Activated CD4-positive, alpha-beta memory T cell treated with anti-CD3 and anti-CD28 coated beads, Interleukin-2, amount 10 ng/mL, durations not matched to agents 7 days and 5 days (primary cell): Measurements from ENCODE around the gene LETM1. TPM values are rescaled to one million over a fixed set of nuclear protein-coding genes. Genes with fewer than 3 reads are reported as not detected.

Experiments used
- CTCF ChIA-PET: fragments of 350-600 bp; sonication (Branson Sonifier 250); formaldehyde crosslinking; loops from one replicate; lab custom pipeline; 2021; ENCODE audit warnings: antibody characterized with exemption, inconsistent platforms; lab: Charles Lee
- POLR2A ChIA-PET: fragments of 350-600 bp; sonication (Branson Sonifier 250); formaldehyde crosslinking; loops from one replicate; lab custom pipeline; 2021; ENCODE audit warnings: antibody characterized with exemption; lab: Charles Lee
- DNase-seq: peaks from one replicate; pipeline ENCODE4 v3.0.0-alpha.2; 2020
- H3K27ac Mint-ChIP-seq: one replicate; pipeline ENCODE4 v1.8.0; 2021; ENCODE audit warnings: mild to moderate bottlenecking, mixed read lengths
- H3K27me3 Mint-ChIP-seq: one replicate; pipeline ENCODE4 v1.8.0; 2021; ENCODE audit warnings: mixed read lengths
- H3K36me3 Mint-ChIP-seq: one replicate; pipeline ENCODE4 v1.8.0; 2021; ENCODE audit warnings: low read depth, mixed read lengths
- H3K4me1 Mint-ChIP-seq: one replicate; pipeline ENCODE4 v1.8.0; 2021; ENCODE audit warnings: mixed read lengths
- H3K4me3 Mint-ChIP-seq: one replicate; pipeline ENCODE4 v1.8.0; 2021; ENCODE audit warnings: mild to moderate bottlenecking, mixed read lengths
- H3K9me3 Mint-ChIP-seq: one replicate; pipeline ENCODE4 v1.8.0; 2021; ENCODE audit warnings: mixed read lengths
- total RNA-seq, 2 experiments: library from RNA; stranded (reverse); gene quantifications; one replicate each; pipeline ENCODE4 v1.2.3, GENCODE V29; 2021

LETM1 gene
- total RNA-seq, 2 experiments from 2014 or later: 36.6 to 39.3 TPM

DNA sequence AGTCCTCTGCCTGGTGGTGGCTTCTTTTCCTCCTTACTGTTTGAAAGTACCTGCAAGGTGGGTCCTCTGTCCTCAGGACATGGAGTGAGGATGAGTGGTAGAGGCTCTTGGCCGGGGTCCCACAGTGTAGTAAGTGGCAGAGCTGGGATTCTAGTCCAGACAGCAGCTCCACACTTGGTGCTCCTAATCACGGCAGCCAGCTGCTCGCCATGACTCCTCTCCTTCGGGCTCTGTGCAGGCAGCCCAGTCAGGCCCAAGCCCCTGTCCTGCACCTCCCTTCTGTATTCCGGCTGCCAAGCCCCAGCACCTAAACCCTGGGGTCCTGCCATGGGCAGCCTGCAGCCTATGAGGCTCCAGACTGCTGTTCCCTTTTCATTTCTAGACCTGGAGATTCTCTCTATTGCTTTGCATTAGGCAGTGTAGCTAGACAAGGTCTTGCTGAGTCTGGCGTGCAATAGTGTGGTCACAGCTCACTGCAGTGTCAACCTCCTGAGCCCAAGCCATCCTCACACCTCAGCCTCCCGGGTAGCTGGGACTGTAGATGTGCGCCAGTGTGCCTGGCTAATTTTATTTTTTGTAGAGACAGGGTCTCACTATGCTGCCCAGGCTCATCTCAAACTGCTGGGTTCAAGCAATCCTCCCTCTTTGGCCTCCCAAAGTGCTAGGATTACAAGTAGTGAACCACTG, 40.2 kb upstream of the LETM1 start:
- peaks cover 53% of the 10 kb centered on the region for H3K4me1 Mint-ChIP-seq
- no peaks in the 10 kb centered on the region for H3K27me3 Mint-ChIP-seq
- H3K9me3 Mint-ChIP-seq: no peaks in the 10 kb centered on the region
- no peak overlapping the region for H3K4me3 Mint-ChIP-seq
- ChIA-PET CTCF (no interaction called here), POLR2A (interaction anchor here (0.6 kb wide), 1 partner anchor 23 kb away, joined by 3 read pairs; no protein-coding TSS in a partner anchor)
- peaks cover 60% of the 10 kb centered on the region for H3K36me3 Mint-ChIP-seq
- no peak for DNase-seq
- no peak overlapping the region for H3K27ac Mint-ChIP-seq

DNA sequence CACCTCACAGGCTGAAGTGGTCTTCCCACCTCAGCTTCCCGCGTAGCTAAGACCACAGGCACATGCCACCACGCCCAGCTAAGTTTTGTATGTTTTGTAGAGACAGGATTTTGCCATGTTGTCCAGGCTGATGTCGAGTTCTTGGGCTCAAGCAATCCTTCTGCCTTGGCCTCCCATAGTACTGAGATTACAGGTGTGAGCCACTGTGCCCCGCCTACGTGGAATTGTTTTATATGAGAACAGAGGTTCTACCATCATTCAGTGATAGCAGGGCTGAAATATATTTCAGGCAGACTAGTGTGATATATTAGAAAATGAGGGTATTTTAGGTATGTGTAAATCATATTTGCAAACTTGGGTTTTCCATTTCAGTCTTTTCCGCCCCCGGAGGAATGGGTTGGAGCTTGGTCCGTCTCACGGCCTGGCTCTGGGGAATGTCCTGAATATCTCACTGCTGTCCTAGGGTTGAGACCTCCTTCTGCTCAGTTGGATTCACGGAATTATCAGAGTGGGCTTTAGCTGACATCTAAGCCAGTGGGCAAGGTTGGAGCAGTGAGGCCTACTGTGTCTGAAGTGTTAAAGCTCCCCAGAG, 35.1 kb upstream of the LETM1 start:
- Mint-ChIP-seq H3K4me3 (no peak overlapping the region), H3K9me3 (no peaks in the 10 kb centered on the region), H3K36me3 (peaks cover 47% of the 10 kb centered on the region), H3K4me1 (peaks cover 39% of the 10 kb centered on the region), H3K27me3 (no peaks in the 10 kb centered on the region), H3K27ac (no peak overlapping the region)
- POLR2A ChIA-PET: interaction anchor here (1.1 to 1.8 kb wide), 2 partner anchors 9 to 21 kb away, joined by 4 to 5 read pairs; no protein-coding TSS in a partner anchor
- CTCF ChIA-PET: interaction anchor here (1.2 to 2.5 kb wide), 2 partner anchors 8 to 165 kb away, joined by 3 to 10 read pairs; no protein-coding TSS in a partner anchor
- DNase-seq: no peak

- Mint-ChIP-seq H3K36me3 (peaks cover 23% of the 10 kb centered on the region), H3K4me3 (no peak overlapping the region), H3K27me3 (no peaks in the 10 kb centered on the region), H3K27ac (peak overlapping the region; percentile 55), H3K9me3 (no peaks in the 10 kb centered on the region), H3K4me1 (peaks cover 44% of the 10 kb centered on the region)
- ChIA-PET POLR2A (interaction anchor here (0.8 to 2.9 kb wide), 5 partner anchors 10 to 41 kb away, joined by 3 to 16 read pairs (median 4); partner anchors contain the start of gene NSD2), CTCF (interaction anchor here (1.0 to 1.9 kb wide), 3 partner anchors 12 to 21 kb away, joined by 4 to 6 read pairs (median 5); no protein-coding TSS in a partner anchor)
- no peak for DNase-seq
Measured at GRCh38 chr4:1887052-1887451, 31.1 kb upstream of the LETM1 start.

GRCh38 chr4:1885414-1885813, 29.5 kb upstream of the LETM1 start:
- Mint-ChIP-seq H3K27ac (no peak overlapping the region), H3K36me3 (peaks cover 31% of the 10 kb centered on the region), H3K4me3 (no peak overlapping the region), H3K9me3 (no peaks in the 10 kb centered on the region), H3K4me1 (peaks cover 49% of the 10 kb centered on the region), H3K27me3 (no peaks in the 10 kb centered on the region)
- ChIA-PET POLR2A (interaction anchor here (2.9 kb wide), 1 partner anchor 15 kb away, joined by 16 read pairs; the partner anchor contains the start of gene NSD2), CTCF (interaction anchor here (0.8 to 1.1 kb wide), 4 partner anchors 12 to 14 kb away, joined by 3 to 4 read pairs (median 4); no protein-coding TSS in a partner anchor)
- DNase-seq: no peak

- Mint-ChIP-seq H3K36me3 (peaks cover 42% of the 10 kb centered on the region), H3K9me3 (no peaks in the 10 kb centered on the region), H3K4me1 (peaks cover 60% of the 10 kb centered on the region), H3K27ac (no peak overlapping the region), H3K4me3 (no peak overlapping the region), H3K27me3 (no peaks in the 10 kb centered on the region)
- no peak for DNase-seq
- POLR2A ChIA-PET: interaction anchor here (0.6 to 2.2 kb wide), 4 partner anchors 10 to 194 kb away, joined by 4 to 14 read pairs (median 6); partner anchors contain the start of gene NSD2
- CTCF ChIA-PET: interaction anchor here (0.7 to 1.8 kb wide), 4 partner anchors 15 to 99 kb away, joined by 3 to 7 read pairs (median 6); no protein-coding TSS in a partner anchor
Measured at GRCh38 chr4:1883583-1883982, 27.6 kb upstream of the LETM1 start.

- H3K4me1 Mint-ChIP-seq: peaks cover 61% of the 10 kb centered on the region
- POLR2A ChIA-PET: interaction anchor here (0.6 to 2.2 kb wide), 4 partner anchors 10 to 193 kb away, joined by 4 to 14 read pairs (median 6); partner anchors contain the start of gene NSD2
- CTCF ChIA-PET: interaction anchor here (1.0 to 1.8 kb wide), 2 partner anchors 16 to 18 kb away, joined by 5 to 7 read pairs; no protein-coding TSS in a partner anchor
- no peaks in the 10 kb centered on the region for H3K27me3 Mint-ChIP-seq
- H3K27ac Mint-ChIP-seq: peak overlapping the region; percentile 2
- H3K4me3 Mint-ChIP-seq: no peak overlapping the region
- no peak for DNase-seq
- peaks cover 44% of the 10 kb centered on the region for H3K36me3 Mint-ChIP-seq
- H3K9me3 Mint-ChIP-seq: no peaks in the 10 kb centered on the region
Measured at GRCh38 chr4:1882850-1883271, 26.9 kb upstream of the LETM1 start.

GRCh38 chr4:1880332-1880731, 24.4 kb upstream of the LETM1 start:
- H3K27ac Mint-ChIP-seq: peak overlapping the region; percentile 16
- peaks cover 49% of the 10 kb centered on the region for H3K36me3 Mint-ChIP-seq

GRCh38 chr4:1879485-1879884, 23.5 kb upstream of the LETM1 start:
- no peaks in the 10 kb centered on the region for H3K9me3 Mint-ChIP-seq
- H3K4me1 Mint-ChIP-seq: peaks cover 66% of the 10 kb centered on the region
- H3K27ac Mint-ChIP-seq: peak overlapping the region; percentile 38
- DNase-seq: no peak
- H3K4me3 Mint-ChIP-seq: no peak overlapping the region
- no peaks in the 10 kb centered on the region for H3K27me3 Mint-ChIP-seq
- POLR2A ChIA-PET: no interaction called here
- peaks cover 51% of the 10 kb centered on the region for H3K36me3 Mint-ChIP-seq
- CTCF ChIA-PET: interaction anchor here (0.9 kb wide), 1 partner anchor 20 kb away, joined by 4 read pairs; no protein-coding TSS in a partner anchor

More at GRCh38 chr4:1880332-1880731, 24.4 kb upstream of the LETM1 start:
- no peaks in the 10 kb centered on the region for H3K9me3 Mint-ChIP-seq
- peaks cover 63% of the 10 kb centered on the region for H3K4me1 Mint-ChIP-seq
- ChIA-PET CTCF (interaction anchor here (0.7 kb wide), 1 partner anchor 29 kb away, joined by 3 read pairs; no protein-coding TSS in a partner anchor), POLR2A (no interaction called here)
- H3K4me3 Mint-ChIP-seq: no peak overlapping the region
- no peak for DNase-seq
- no peaks in the 10 kb centered on the region for H3K27me3 Mint-ChIP-seq

DNA sequence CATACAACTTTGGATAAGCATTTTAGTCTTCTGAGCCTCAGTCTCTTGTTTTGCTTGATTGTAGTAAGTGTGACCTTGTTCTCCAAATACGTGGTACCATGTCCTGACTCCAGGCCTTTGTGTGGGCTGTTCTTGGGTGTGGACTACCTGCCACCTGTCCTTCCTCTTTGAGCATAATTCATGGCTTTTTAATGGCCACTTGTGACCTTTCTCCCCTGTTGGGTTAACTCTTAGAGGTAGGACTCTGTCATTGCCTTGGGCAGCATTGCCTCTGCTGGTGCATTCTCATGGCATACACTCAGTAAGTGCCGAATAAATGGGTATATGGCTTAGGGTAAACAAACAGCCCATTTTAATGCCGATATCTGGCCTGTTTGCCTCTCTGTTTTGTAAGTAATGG, 18.2 kb upstream of the LETM1 start:
- Mint-ChIP-seq H3K4me1 (peaks cover 61% of the 10 kb centered on the region), H3K9me3 (no peaks in the 10 kb centered on the region), H3K4me3 (peak overlapping the region; percentile 99), H3K27ac (peak overlapping the region; percentile 99), H3K36me3 (peaks cover 38% of the 10 kb centered on the region), H3K27me3 (no peaks in the 10 kb centered on the region)
- no peak for DNase-seq
- ChIA-PET POLR2A (interaction anchor here (1.0 to 3.4 kb wide), 6 partner anchors 9 to 160 kb away, joined by 3 to 25 read pairs (median 4); partner anchors contain the start of gene LETM1), CTCF (interaction anchor here (0.6 to 5.9 kb wide), 3 partner anchors 14 to 25 kb away, joined by 4 to 47 read pairs (median 10); partner anchors contain the start of gene LETM1)

GRCh38 chr4:1873776-1874175, 17.8 kb upstream of the LETM1 start:
- CTCF ChIA-PET: interaction anchor here (0.6 to 5.9 kb wide), 4 partner anchors 15 to 37 kb away, joined by 3 to 47 read pairs (median 7); partner anchors contain the start of gene LETM1
- Mint-ChIP-seq H3K4me3 (peak overlapping the region; percentile 99), H3K9me3 (no peaks in the 10 kb centered on the region), H3K4me1 (peaks cover 61% of the 10 kb centered on the region), H3K27me3 (no peaks in the 10 kb centered on the region), H3K36me3 (peaks cover 37% of the 10 kb centered on the region), H3K27ac (peak overlapping the region; percentile 99)
- no peak for DNase-seq
- POLR2A ChIA-PET: interaction anchor here (1.0 to 3.4 kb wide), 9 partner anchors 10 to 160 kb away, joined by 3 to 25 read pairs (median 4); partner anchors contain the start of genes LETM1, TACC3 and TMEM129

DNA sequence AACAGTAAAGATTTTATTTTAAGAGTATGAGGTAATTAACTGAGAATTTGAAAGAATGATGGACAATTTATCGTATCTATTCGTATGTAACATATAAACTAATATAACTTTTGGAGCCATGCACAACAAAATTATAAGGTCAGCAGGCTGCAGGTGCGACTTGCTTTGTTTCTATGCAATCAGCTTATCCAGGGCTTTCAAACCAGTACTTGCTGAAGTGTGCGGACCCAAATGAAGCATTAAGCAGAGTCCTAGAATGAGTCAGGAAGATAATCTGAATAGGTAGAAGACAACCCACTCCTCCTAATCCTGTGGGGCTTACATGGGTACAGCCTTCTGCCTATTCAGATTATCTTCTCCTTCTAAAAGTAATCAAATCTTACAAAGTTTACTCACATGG, 17.3 kb upstream of the LETM1 start:
- Mint-ChIP-seq H3K36me3 (peaks cover 32% of the 10 kb centered on the region), H3K4me3 (peak overlapping the region; percentile 99), H3K27me3 (no peaks in the 10 kb centered on the region), H3K9me3 (no peaks in the 10 kb centered on the region), H3K27ac (peak overlapping the region; percentile 99), H3K4me1 (peaks cover 60% of the 10 kb centered on the region)
- ChIA-PET CTCF (interaction anchor here (0.6 to 5.9 kb wide), 6 partner anchors 12 to 180 kb away, joined by 3 to 47 read pairs (median 4); partner anchors contain the start of gene LETM1), POLR2A (interaction anchor here (0.7 to 3.4 kb wide), 18 partner anchors 10 to 161 kb away, joined by 3 to 25 read pairs (median 4); partner anchors contain the start of genes LETM1, SLBP, TACC3 and TMEM129)
- DNase-seq: no peak

- POLR2A ChIA-PET: interaction anchor here (0.7 to 3.4 kb wide), 19 partner anchors 10 to 293 kb away, joined by 3 to 25 read pairs (median 4); partner anchors contain the start of genes LETM1, SLBP, TACC3 and TMEM129
- CTCF ChIA-PET: interaction anchor here (0.9 to 5.9 kb wide), 5 partner anchors 13 to 180 kb away, joined by 3 to 47 read pairs (median 3); partner anchors contain the start of gene LETM1
- H3K27ac Mint-ChIP-seq: peak overlapping the region; percentile 99
- H3K36me3 Mint-ChIP-seq: peaks cover 31% of the 10 kb centered on the region
- H3K9me3 Mint-ChIP-seq: no peaks in the 10 kb centered on the region
- H3K27me3 Mint-ChIP-seq: no peaks in the 10 kb centered on the region
- peak overlapping the region; percentile 99 for H3K4me3 Mint-ChIP-seq
- DNase-seq: peak; percentile 57
- peaks cover 60% of the 10 kb centered on the region for H3K4me1 Mint-ChIP-seq
Measured at GRCh38 chr4:1872870-1873269, 16.9 kb upstream of the LETM1 start.
